Measurements from ENCODE around the gene GSX1. TPM values are rescaled to one million over a fixed set of nuclear protein-coding genes. Genes with fewer than 3 reads are reported as not detected.

Gene GSX1
- total RNA-seq, 1 donor from 2014 or later = not detected

GRCh38 chr13:27835799-27836198 is 43.5 kb downstream of the GSX1 start:
- H3K9me3 Mint-ChIP-seq (ENCODE audit: unreplicated experiment) = peaks cover 3% of the 10 kb centered on the region
- FAIRE-seq (no peak), DNase-seq (ENCODE audit: low read depth) (no peak)
- Histone ChIP-seq H3K4me2 (ENCODE audit: low read length) (no peak overlapping the region), H4K20me1 (ENCODE audit: insufficient read depth, low read length) (no peaks in the 10 kb centered on the region), H3K4me3 (ENCODE audit: insufficient read depth, low read depth, low read length) (no peak overlapping the region), H3K9ac (ENCODE audit: low read length) (no peak overlapping the region), H3K79me2 (ENCODE audit: insufficient read depth, low read length) (no peaks in the 10 kb centered on the region), H3K27me3 (ENCODE audit: insufficient read depth, low read length) (peaks cover 8% of the 10 kb centered on the region), H3K4me1 (ENCODE audit: insufficient read depth, low read length) (no peaks in the 10 kb centered on the region), H3K9me3 (ENCODE audit: insufficient read depth, low read depth, low read length) (no peaks in the 10 kb centered on the region), H3K36me3 (ENCODE audit: insufficient read depth, low read length) (no peaks in the 10 kb centered on the region), H2AFZ (ENCODE audit: low read depth, low read length) (no peak overlapping the region), H3K27ac (ENCODE audit: low read depth, low read length) (no peak overlapping the region)
- H3K4me3 Mint-ChIP-seq (ENCODE audit: unreplicated experiment) = no peak overlapping the region
- TF ChIP-seq EZH2 (IDR thresholded peaks at IDR 0.05; ENCODE audit: insufficient read depth, low read length) = no peak
- TF ChIP-seq CTCF (IDR thresholded peaks at IDR 0.05; ENCODE audit: insufficient read depth, low read depth, low read length) = no peak
- no peaks in the 10 kb centered on the region for H3K4me1 Mint-ChIP-seq (ENCODE audit: low read depth, unreplicated experiment)
- peaks cover 63% of the 10 kb centered on the region for H3K27me3 Mint-ChIP-seq (ENCODE audit: low read depth, unreplicated experiment)
- no peak overlapping the region for H3K27ac Mint-ChIP-seq (ENCODE audit: unreplicated experiment)
- H3K36me3 Mint-ChIP-seq (ENCODE audit: low read depth, unreplicated experiment) = no peaks in the 10 kb centered on the region

GRCh38 chr13:27839809-27840467 is 47.7 kb downstream of the GSX1 start:
- no peaks in the 10 kb centered on the region for H4K20me1 ChIP-seq (ENCODE audit: insufficient read depth, low read length)
- H3K27me3 Mint-ChIP-seq (ENCODE audit: low read depth, unreplicated experiment) = peaks cover 42% of the 10 kb centered on the region
- H3K9ac ChIP-seq (ENCODE audit: low read length) = no peak overlapping the region
- TF ChIP-seq CTCF (IDR thresholded peaks at IDR 0.05; ENCODE audit: insufficient read depth, low read depth, low read length) = no peak
- H3K9me3 ChIP-seq (ENCODE audit: insufficient read depth, low read depth, low read length) = no peaks in the 10 kb centered on the region
- no peak for FAIRE-seq
- H3K36me3 ChIP-seq (ENCODE audit: insufficient read depth, low read length) = no peaks in the 10 kb centered on the region
- peaks cover 7% of the 10 kb centered on the region for H3K9me3 Mint-ChIP-seq (ENCODE audit: unreplicated experiment)
- H3K4me1 Mint-ChIP-seq (ENCODE audit: low read depth, unreplicated experiment) = no peaks in the 10 kb centered on the region
- no peak overlapping the region for H3K27ac Mint-ChIP-seq (ENCODE audit: unreplicated experiment)
- H3K4me2 ChIP-seq (ENCODE audit: low read length) = no peak overlapping the region
- H3K4me3 ChIP-seq (ENCODE audit: insufficient read depth, low read depth, low read length) = no peak overlapping the region
- no peaks in the 10 kb centered on the region for H3K79me2 ChIP-seq (ENCODE audit: insufficient read depth, low read length)
- DNase-seq (ENCODE audit: low read depth) = peak; percentile 2
- H3K4me1 ChIP-seq (ENCODE audit: insufficient read depth, low read length) = no peaks in the 10 kb centered on the region
- H3K4me3 Mint-ChIP-seq (ENCODE audit: unreplicated experiment) = no peak overlapping the region
- H3K36me3 Mint-ChIP-seq (ENCODE audit: low read depth, unreplicated experiment) = no peaks in the 10 kb centered on the region
- no peak overlapping the region for H3K27ac ChIP-seq (ENCODE audit: low read depth, low read length)
- H3K27me3 ChIP-seq (ENCODE audit: insufficient read depth, low read length) = peaks cover 3% of the 10 kb centered on the region
- no peak overlapping the region for H2AFZ ChIP-seq (ENCODE audit: low read depth, low read length)

- Histone ChIP-seq H3K27ac (ENCODE audit: low read depth, low read length) (no peak overlapping the region), H3K9me3 (ENCODE audit: insufficient read depth, low read depth, low read length) (no peaks in the 10 kb centered on the region), H3K4me3 (ENCODE audit: insufficient read depth, low read depth, low read length) (no peak overlapping the region), H3K27me3 (ENCODE audit: insufficient read depth, low read length) (no peaks in the 10 kb centered on the region), H3K4me1 (ENCODE audit: insufficient read depth, low read length) (no peaks in the 10 kb centered on the region), H3K79me2 (ENCODE audit: insufficient read depth, low read length) (no peaks in the 10 kb centered on the region), H2AFZ (ENCODE audit: low read depth, low read length) (no peak overlapping the region), H3K36me3 (ENCODE audit: insufficient read depth, low read length) (no peaks in the 10 kb centered on the region), H4K20me1 (ENCODE audit: insufficient read depth, low read length) (no peaks in the 10 kb centered on the region), H3K9ac (ENCODE audit: low read length) (no peak overlapping the region), H3K4me2 (ENCODE audit: low read length) (no peak overlapping the region)
- DNase-seq (ENCODE audit: low read depth) (no peak), FAIRE-seq (no peak)
- H3K9me3 Mint-ChIP-seq (ENCODE audit: unreplicated experiment) = peaks cover 10% of the 10 kb centered on the region
- no peak overlapping the region for H3K4me3 Mint-ChIP-seq (ENCODE audit: unreplicated experiment)
- H3K4me1 Mint-ChIP-seq (ENCODE audit: low read depth, unreplicated experiment) = no peaks in the 10 kb centered on the region
- no peak overlapping the region for H3K27ac Mint-ChIP-seq (ENCODE audit: unreplicated experiment)
- H3K36me3 Mint-ChIP-seq (ENCODE audit: low read depth, unreplicated experiment) = no peaks in the 10 kb centered on the region
- TF ChIP-seq EZH2 (IDR thresholded peaks at IDR 0.05; ENCODE audit: insufficient read depth, low read length) (no peak), CTCF (IDR thresholded peaks at IDR 0.05; ENCODE audit: insufficient read depth, low read depth, low read length) (no peak)
- H3K27me3 Mint-ChIP-seq (ENCODE audit: low read depth, unreplicated experiment) = peaks cover 38% of the 10 kb centered on the region
Measured at GRCh38 chr13:27842571-27842970, 50.3 kb downstream of the GSX1 start.
